AG04449 (cell line): Measurements from ENCODE around the gene PBX1.
"Not testable (repeated sequence)": the region's sequence is repeated elsewhere in the genome, so short reads cannot be mapped to it uniquely, and the experiment has no call there.

Source experiments
- CTCF ChIA-PET: fragments of 350-600 bp; formaldehyde crosslinking; extraction: SDS; loops from one replicate; lab custom pipeline; 2021; ENCODE audit warnings: antibody characterized with exemption; lab: Yijun Ruan, JAX
- POLR2A ChIA-PET: fragments of 400-600, 350-600 bp; formaldehyde crosslinking; extraction: SDS; loops from one replicate; lab custom pipeline; 2020; ENCODE audit warnings: antibody characterized with exemption, inconsistent platforms; lab: Yijun Ruan, JAX
- DNase-seq: peaks from one replicate; pipeline ENCODE4 v3.0.0-alpha.2; 2010; ENCODE audit warnings: low read depth, low spot score
- H3K4me3 ChIP-seq: 2 replicates; pipeline ENCODE4 v1.5.1; 2011; ENCODE audit warnings: low read depth, mild to moderate bottlenecking, control low read depth, low read length
- CTCF ChIP-seq: IDR thresholded peaks from one replicate; pipeline ENCODE4 v1.5.1; 2011; ENCODE audit warnings: mild to moderate bottlenecking, moderate library complexity, low read length, control low read depth, inconsistent platforms; ENCODE audit not compliant: insufficient read depth; ENCODE audit errors: missing control alignments

PBX1 gene

GRCh38 chr1:164649146-164649545 lies 90.2 kb downstream of the PBX1 start:
- ChIA-PET CTCF (no interaction called here), POLR2A (no interaction called here)
- DNase-seq: no peak
- H3K4me3 ChIP-seq: no peak overlapping the region
- no peak for TF ChIP-seq CTCF

GRCh38 chr1:164650531-164650930 lies 91.5 kb downstream of the PBX1 start:
- DNase-seq: no peak
- no peak overlapping the region for H3K4me3 ChIP-seq
- no peak for TF ChIP-seq CTCF
- ChIA-PET CTCF (no interaction called here), POLR2A (no interaction called here)

GRCh38 chr1:164651351-164651951 lies 92.5 kb downstream of the PBX1 start:
- POLR2A ChIA-PET: no interaction called here
- no peak overlapping the region for H3K4me3 ChIP-seq
- no peak for TF ChIP-seq CTCF
- no peak for DNase-seq
- CTCF ChIA-PET: no interaction called here

- DNase-seq, POLR2A ChIA-PET, CTCF ChIA-PET, H3K4me3 ChIP-seq: not testable (repeated sequence)
These were observed 94.0 kb downstream of the PBX1 start for GRCh38 chr1:164652969-164653368.

- POLR2A ChIA-PET: no interaction called here
- no peak for DNase-seq
- no peak overlapping the region for H3K4me3 ChIP-seq
- CTCF ChIA-PET: no interaction called here
- TF ChIP-seq CTCF: no peak
These were observed 94.7 kb downstream of the PBX1 start for GRCh38 chr1:164653705-164654104.

- ChIA-PET CTCF (no interaction called here), POLR2A (no interaction called here)
- no peak for DNase-seq
- TF ChIP-seq CTCF: no peak
- H3K4me3 ChIP-seq: no peak overlapping the region
These were observed 95.2 kb downstream of the PBX1 start for GRCh38 chr1:164654200-164654599.

- H3K4me3 ChIP-seq: no peak overlapping the region
- no peak for TF ChIP-seq CTCF
- ChIA-PET CTCF (no interaction called here), POLR2A (no interaction called here)
- DNase-seq: no peak
These were observed 99.9 kb downstream of the PBX1 start for GRCh38 chr1:164658864-164659263.
